Fibroblast of peridontal ligament (primary cell): ENCODE measurements around the gene IRF2BPL.
A peak's percentile ranks its signal among the peaks of the same experiment; 100 is the strongest.
"Not testable (repeated sequence)": the region's sequence is repeated elsewhere in the genome, so short reads cannot be mapped to it uniquely, and the experiment has no call there.

ENCODE experiments used
- DNase-seq: peaks from one replicate; pipeline ENCODE4 v3.0.0-alpha.2; 2010; ENCODE audit errors: extremely low read depth

Gene IRF2BPL

GRCh38 chr14:77033622-77034589, 5.4 kb upstream of the IRF2BPL start:
- DNase-seq: peak; percentile 90

- peak; percentile 99 for DNase-seq
Measured at GRCh38 chr14:77032844-77033621, 4.5 kb upstream of the IRF2BPL start.

GRCh38 chr14:77032491-77032843, 4.0 kb upstream of the IRF2BPL start:
- DNase-seq: no peak

- DNase-seq: peak; percentile 89
Measured at GRCh38 chr14:77031759-77032490, 3.4 kb upstream of the IRF2BPL start.

GRCh38 chr14:77027538-77028383, 747 bp downstream of the IRF2BPL start:
- DNase-seq: peak; percentile 64

GRCh38 chr14:77026930-77027537, 1.5 kb downstream of the IRF2BPL start:
- DNase-seq: peak; percentile 47

- peak; percentile 48 for DNase-seq
Measured at GRCh38 chr14:77026166-77026929, 2.2 kb downstream of the IRF2BPL start.

- DNase-seq: no peak
Measured at GRCh38 chr14:77025744-77026165, 2.8 kb downstream of the IRF2BPL start.

- DNase-seq: no peak
Measured at GRCh38 chr14:77024171-77024691, 4.3 kb downstream of the IRF2BPL start.

- peak; percentile 43 for DNase-seq
Measured at GRCh38 chr14:77023001-77023996, 5.2 kb downstream of the IRF2BPL start.

- no peak for DNase-seq
Measured at GRCh38 chr14:77022236-77022852, 6.2 kb downstream of the IRF2BPL start.

- DNase-seq: not testable (repeated sequence)
Measured at GRCh38 chr14:77021424-77021823, 7.1 kb downstream of the IRF2BPL start.

- DNase-seq: peak; percentile 48
Measured at GRCh38 chr14:77018785-77019184, 9.7 kb downstream of the IRF2BPL start.

GRCh38 chr14:77017666-77018065, 10.8 kb downstream of the IRF2BPL start:
- no peak for DNase-seq

- DNase-seq: no peak
Measured at GRCh38 chr14:77014734-77015133, 13.8 kb downstream of the IRF2BPL start.

GRCh38 chr14:77014004-77014604, 14.4 kb downstream of the IRF2BPL start:
- peak; percentile 53 for DNase-seq

- DNase-seq: no peak
Measured at GRCh38 chr14:77012193-77012765, 16.2 kb downstream of the IRF2BPL start.
